IPS DF 4.7 (cell line): ENCODE results near the gene FADS3.
"Not testable (repeated sequence)": the region's sequence is repeated elsewhere in the genome, so short reads cannot be mapped to it uniquely, and the experiment has no call there.

ENCODE experiments used
- DNase-seq: peaks from one replicate; pipeline ENCODE4 v3.0.0-alpha.2; 2013; ENCODE audit warnings: low spot score; ENCODE audit errors: extremely low read depth

Gene FADS3

GRCh38 chr11:61882267-61882666 is 9.1 kb downstream of the FADS3 start:
- DNase-seq: not testable (repeated sequence)

GRCh38 chr11:61881397-61881796 is 9.9 kb downstream of the FADS3 start:
- no peak for DNase-seq

- no peak for DNase-seq
Observed at GRCh38 chr11:61880454-61880853, 10.9 kb downstream of the FADS3 start.

GRCh38 chr11:61880031-61880430 is 11.3 kb downstream of the FADS3 start:
- DNase-seq: no peak

- DNase-seq: no peak
Observed at GRCh38 chr11:61879152-61879551, 12.2 kb downstream of the FADS3 start.

GRCh38 chr11:61875698-61876097 is 15.6 kb downstream of the FADS3 start:
- no peak for DNase-seq

- DNase-seq: no peak
Observed at GRCh38 chr11:61874853-61875252, 16.5 kb downstream of the FADS3 start.

- DNase-seq: no peak
Observed at GRCh38 chr11:61874377-61874809, 17.0 kb downstream of the FADS3 start.

- DNase-seq: no peak
Observed at GRCh38 chr11:61873588-61874376, 17.6 kb downstream of the FADS3 start.

- DNase-seq: no peak
Observed at GRCh38 chr11:61872935-61873565, 18.3 kb downstream of the FADS3 start.

GRCh38 chr11:61871158-61871597 is 20.2 kb downstream of the FADS3 start:
- DNase-seq: peak; percentile 76

GRCh38 chr11:61870541-61871031 is 20.8 kb downstream of the FADS3 start:
- DNase-seq: no peak

GRCh38 chr11:61869708-61870451 is 21.5 kb downstream of the FADS3 start:
- no peak for DNase-seq

GRCh38 chr11:61869429-61869707 is 22.0 kb downstream of the FADS3 start:
- no peak for DNase-seq

GRCh38 chr11:61868571-61869428 is 22.5 kb downstream of the FADS3 start:
- DNase-seq: no peak

- no peak for DNase-seq
Observed at GRCh38 chr11:61866958-61867343, 24.4 kb downstream of the FADS3 start.

GRCh38 chr11:61866231-61866957 is 25.0 kb downstream of the FADS3 start:
- no peak for DNase-seq

GRCh38 chr11:61864814-61865775 is 26.2 kb downstream of the FADS3 start:
- no peak for DNase-seq

- DNase-seq: no peak
Observed at GRCh38 chr11:61863548-61864081, 27.7 kb downstream of the FADS3 start.
